HEK293 (cell line): Measurements from ENCODE around the gene COX7B2.

Experiments
- CTCF ChIA-PET: fragments of 350-600 bp; formaldehyde crosslinking; extraction: SDS; loops from one replicate; lab custom pipeline; 2021; ENCODE audit warnings: antibody characterized with exemption; lab: Yijun Ruan, JAX
- POLR2A ChIA-PET: fragments of 300-600 bp; formaldehyde crosslinking; extraction: SDS; loops from one replicate; lab custom pipeline; 2020; ENCODE audit warnings: antibody characterized with exemption, inconsistent platforms; lab: Yijun Ruan, JAX
- H3K27ac ChIP-seq: fragments of 200-500 bp; sonication (Bioruptor generic); 2 replicates; pipeline ENCODE4 v1.5.1; 2014; ENCODE audit warnings: low read depth, low read length, control low read depth, inconsistent platforms; ENCODE audit errors: extremely low read depth
- H3K36me3 ChIP-seq, 2 experiments: fragments of 200-500 bp in 1 of 2; sonication (Bioruptor generic) in 1 of 2; 1 replicate in 1 of 2; 2 replicates in 1 of 2; pipeline ENCODE4 v1.5.1; 2014 to 2017; ENCODE audit warnings: inconsistent platforms in 2 of 2, low read length in 2 of 2; ENCODE audit not compliant: control insufficient read depth in 2 of 2, insufficient read depth in 1 of 2
- H3K4me1 ChIP-seq: fragments of 200-500 bp; sonication (Bioruptor generic); 2 replicates; pipeline ENCODE4 v1.5.1; 2014; ENCODE audit warnings: mild to moderate bottlenecking, low read length, inconsistent platforms; ENCODE audit not compliant: control insufficient read depth, insufficient read depth
- H3K4me3 ChIP-seq: 2 replicates; pipeline ENCODE4 v1.5.1; 2011; ENCODE audit warnings: low read depth, mild to moderate bottlenecking, control low read depth, low read length, moderate library complexity
- H3K9me3 ChIP-seq: fragments of 200-500 bp; sonication (Bioruptor generic); 2 replicates; pipeline ENCODE4 v1.5.1; 2014; ENCODE audit warnings: low read depth, low read length, inconsistent platforms; ENCODE audit not compliant: control insufficient read depth, insufficient read depth
- GLI2 ChIP-seq: fragments of 450-650 bp; formaldehyde crosslinking; IDR thresholded peaks from 2 replicates; pipeline ENCODE4; 2017; ENCODE audit warnings: missing biosample characterization, missing genetic modification characterization, low read depth, borderline replicate concordance
- HOXC10 ChIP-seq: sonication (generic); formaldehyde crosslinking; IDR thresholded peaks from 2 replicates; pipeline ENCODE4 v1.8.1; 2023; ENCODE audit warnings: mild to moderate bottlenecking, missing genetic modification reagents
- MEIS1 ChIP-seq: sonication (generic); formaldehyde crosslinking; IDR thresholded peaks from 2 replicates; pipeline ENCODE4 v1.8.1; 2022; ENCODE audit warnings: missing genetic modification reagents, mild to moderate bottlenecking, borderline replicate concordance
- MYNN ChIP-seq: fragments of 450-650 bp; formaldehyde crosslinking; IDR thresholded peaks from 2 replicates; pipeline ENCODE4 v1.5.1; 2016; ENCODE audit warnings: missing biosample characterization, missing genetic modification characterization, borderline replicate concordance
- RBAK ChIP-seq: fragments of 450-650 bp; formaldehyde crosslinking; IDR thresholded peaks from 2 replicates; pipeline ENCODE4 v1.5.1; 2016; ENCODE audit warnings: missing biosample characterization, missing genetic modification characterization
- ZEB2 ChIP-seq: fragments of 450-650 bp; formaldehyde crosslinking; IDR thresholded peaks from 2 replicates; pipeline ENCODE4 v1.5.1; 2016; ENCODE audit warnings: missing biosample characterization, missing genetic modification characterization
- ZNF133 ChIP-seq: fragments of 450-650 bp; formaldehyde crosslinking; IDR thresholded peaks from 2 replicates; pipeline ENCODE4 v1.5.1; 2016; ENCODE audit warnings: missing biosample characterization, missing genetic modification characterization
- ZNF146 ChIP-seq: fragments of 450-650 bp; formaldehyde crosslinking; IDR thresholded peaks from 2 replicates; pipeline ENCODE4 v1.5.1; 2016; ENCODE audit warnings: missing biosample characterization, missing genetic modification characterization
- ZNF155 ChIP-seq: fragments of 450-650 bp; formaldehyde crosslinking; IDR thresholded peaks from 2 replicates; pipeline ENCODE4 v1.5.1; 2016; ENCODE audit warnings: missing biosample characterization, missing genetic modification characterization
- ZNF174 ChIP-seq: fragments of 450-650 bp; formaldehyde crosslinking; IDR thresholded peaks from 2 replicates; pipeline ENCODE4 v1.5.0; 2017; ENCODE audit warnings: missing biosample characterization, mild to moderate bottlenecking, missing genetic modification characterization
- ZNF341 ChIP-seq: fragments of 450-650 bp; formaldehyde crosslinking; IDR thresholded peaks from 2 replicates; pipeline ENCODE4; 2016; ENCODE audit warnings: low read depth, missing biosample characterization, missing genetic modification characterization
- ZNF350 ChIP-seq: fragments of 450-650 bp; formaldehyde crosslinking; IDR thresholded peaks from 2 replicates; pipeline ENCODE4 v1.5.0; 2017; ENCODE audit warnings: missing biosample characterization, mild to moderate bottlenecking, missing genetic modification characterization
- ZNF423 ChIP-seq: fragments of 450-650 bp; formaldehyde crosslinking; IDR thresholded peaks from 2 replicates; pipeline ENCODE4 v1.5.1; 2016; ENCODE audit warnings: missing biosample characterization, missing genetic modification characterization
- ZNF521 ChIP-seq: fragments of 450-650 bp; formaldehyde crosslinking; IDR thresholded peaks from 2 replicates; pipeline ENCODE4 v1.5.1; 2017; ENCODE audit warnings: missing biosample characterization, mild to moderate bottlenecking, missing genetic modification characterization
- ZNF585B ChIP-seq: fragments of 450-650 bp; formaldehyde crosslinking; IDR thresholded peaks from 2 replicates; pipeline ENCODE4 v1.5.1; 2016; ENCODE audit warnings: missing biosample characterization, missing genetic modification characterization
- ZNF830 ChIP-seq: fragments of 450-650 bp; IDR thresholded peaks from 2 replicates; pipeline ENCODE4 v1.5.0; 2018; ENCODE audit warnings: missing biosample characterization, missing genetic modification characterization, low read depth, mild to moderate bottlenecking, moderate library complexity
- TF ChIP-seq, protein P1 (sequence below): fragments of 450-650 bp; formaldehyde crosslinking; IDR thresholded peaks from 2 replicates; pipeline ENCODE4 v1.5.1; 2016; ENCODE audit warnings: missing biosample characterization, missing genetic modification characterization
- TF ChIP-seq, protein P2 (sequence below): fragments of 450-650 bp; formaldehyde crosslinking; IDR thresholded peaks from 2 replicates; pipeline ENCODE4 v1.5.1; 2017; ENCODE audit warnings: missing biosample characterization, missing genetic modification characterization
- TF ChIP-seq, protein P3 (sequence below): fragments of 450-650 bp; IDR thresholded peaks from 2 replicates; pipeline ENCODE4 v1.5.1; 2018; ENCODE audit warnings: missing biosample characterization, mild to moderate bottlenecking, missing genetic modification characterization
- TF ChIP-seq, protein P4 (sequence below): fragments of 450-650 bp; formaldehyde crosslinking; IDR thresholded peaks from 2 replicates; pipeline ENCODE4 v1.5.1; 2016; ENCODE audit warnings: missing biosample characterization, missing genetic modification characterization
- TF ChIP-seq, protein P5 (sequence below): fragments of 450-650 bp; formaldehyde crosslinking; IDR thresholded peaks from 2 replicates; pipeline ENCODE4 v1.5.0; 2017; ENCODE audit warnings: missing biosample characterization, missing genetic modification characterization, borderline replicate concordance
- TF ChIP-seq, protein P6 (sequence below): fragments of 450-650 bp; formaldehyde crosslinking; IDR thresholded peaks from 2 replicates; pipeline ENCODE4 v1.5.1; 2016; ENCODE audit warnings: missing biosample characterization, missing genetic modification characterization

The COX7B2 gene

DNA sequence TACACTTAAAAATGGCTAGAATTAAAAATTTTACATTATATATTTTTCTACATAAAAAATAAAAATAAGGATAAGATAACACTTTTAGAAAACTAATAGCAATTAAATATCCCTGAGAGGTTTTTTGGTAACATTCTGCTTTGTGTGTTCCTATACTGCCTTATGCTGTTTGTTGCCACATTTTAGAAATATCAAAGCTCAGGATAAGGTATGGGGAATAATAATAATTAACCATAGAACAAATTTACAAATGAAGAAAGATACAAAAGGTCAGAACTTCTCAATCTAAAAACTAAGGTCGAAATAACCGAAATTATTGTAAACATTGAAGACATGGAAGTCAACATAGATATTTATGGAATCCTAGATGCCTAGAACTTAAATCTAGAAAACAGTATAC is 71.4 kb downstream of the COX7B2 start:
- H3K4me1 ChIP-seq: no peaks in the 10 kb centered on the region
- POLR2A ChIA-PET: no interaction called here
- H3K36me3 ChIP-seq: no peaks in the 10 kb centered on the region
- H3K9me3 ChIP-seq: no peaks in the 10 kb centered on the region
- H3K4me3 ChIP-seq: no peak overlapping the region
- TF ChIP-seq RBAK (tag by site-specific recombination) (no peak), MEIS1 (CRISPR knock-in tag) (no peak)
- CTCF ChIA-PET: no interaction called here
- H3K27ac ChIP-seq: no peak overlapping the region

DNA sequence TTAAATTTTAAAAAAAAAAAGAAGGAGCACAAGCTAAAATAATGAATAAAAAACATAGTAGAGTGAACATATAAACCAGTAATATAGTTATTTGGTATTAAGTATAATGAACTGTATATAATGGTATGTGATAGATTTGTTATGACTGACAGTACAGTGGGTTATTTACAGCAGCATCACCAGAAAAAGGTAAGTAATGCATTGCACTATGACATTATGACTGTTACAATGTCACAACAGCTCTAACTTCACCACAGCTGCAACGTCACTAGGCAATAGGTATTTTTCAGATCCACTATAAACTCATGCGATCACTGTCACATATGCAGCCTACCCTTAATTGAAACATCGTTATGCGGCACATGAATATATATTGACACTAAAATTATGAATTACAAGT is 72.5 kb downstream of the COX7B2 start:
- H3K27ac ChIP-seq: no peak overlapping the region
- CTCF ChIA-PET: interaction anchor here (0.6 kb wide), 1 partner anchor 225 kb away, joined by 8 read pairs; no protein-coding TSS in a partner anchor
- no peaks in the 10 kb centered on the region for H3K36me3 ChIP-seq
- TF ChIP-seq ZNF585B (no peak), ZNF423 (tag by site-specific recombination) (no peak), ZNF521 (no peak), ZNF341 (tag by site-specific recombination) (no peak)
- TF ChIP-seq, protein P1, sequence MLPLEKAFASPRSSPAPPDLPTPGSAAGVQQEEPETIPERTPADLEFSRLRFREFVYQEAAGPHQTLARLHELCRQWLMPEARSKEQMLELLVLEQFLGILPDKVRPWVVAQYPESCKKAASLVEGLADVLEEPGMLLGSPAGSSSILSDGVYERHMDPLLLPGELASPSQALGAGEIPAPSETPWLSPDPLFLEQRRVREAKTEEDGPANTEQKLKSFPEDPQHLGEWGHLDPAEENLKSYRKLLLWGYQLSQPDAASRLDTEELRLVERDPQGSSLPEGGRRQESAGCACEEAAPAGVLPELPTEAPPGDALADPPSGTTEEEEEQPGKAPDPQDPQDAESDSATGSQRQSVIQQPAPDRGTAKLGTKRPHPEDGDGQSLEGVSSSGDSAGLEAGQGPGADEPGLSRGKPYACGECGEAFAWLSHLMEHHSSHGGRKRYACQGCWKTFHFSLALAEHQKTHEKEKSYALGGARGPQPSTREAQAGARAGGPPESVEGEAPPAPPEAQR (tag by site-specific recombination): no peak
- POLR2A ChIA-PET: no interaction called here
- no peak overlapping the region for H3K4me3 ChIP-seq
- H3K9me3 ChIP-seq: no peaks in the 10 kb centered on the region
- H3K4me1 ChIP-seq: no peaks in the 10 kb centered on the region

DNA sequence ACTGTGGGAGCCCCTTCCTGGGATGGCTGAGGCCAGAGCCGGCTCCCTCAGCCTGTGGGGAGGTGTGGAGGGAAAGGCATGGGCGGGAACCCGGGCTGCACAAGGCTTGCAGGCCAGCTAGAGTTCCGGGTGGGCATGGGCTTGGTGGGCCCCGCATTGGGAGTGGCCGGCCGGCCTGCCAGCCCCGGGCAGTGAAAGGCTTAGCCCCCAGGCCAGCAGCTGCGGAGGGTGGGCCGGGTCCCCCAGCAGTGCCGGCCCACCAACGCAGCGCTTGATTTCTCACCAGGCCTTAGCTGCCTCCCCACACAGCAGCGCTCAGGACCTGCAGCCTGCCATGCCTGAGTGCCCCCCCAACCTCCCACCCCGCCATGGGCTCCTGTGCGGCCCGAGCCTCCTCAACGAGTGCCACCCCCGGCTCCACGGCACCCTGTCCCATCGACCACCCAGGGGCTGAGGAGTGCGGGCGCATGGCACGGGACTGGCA is 78.0 kb downstream of the COX7B2 start:
- ChIA-PET POLR2A (no interaction called here), CTCF (no interaction called here)
- no peaks in the 10 kb centered on the region for H3K9me3 ChIP-seq
- H3K27ac ChIP-seq: no peak overlapping the region
- no peaks in the 10 kb centered on the region for H3K36me3 ChIP-seq
- no peak overlapping the region for H3K4me3 ChIP-seq
- no peaks in the 10 kb centered on the region for H3K4me1 ChIP-seq
- TF ChIP-seq HOXC10 (CRISPR knock-in tag) (no peak), MYNN (no peak), ZNF146 (no peak), ZNF830 (tag by site-specific recombination) (no peak), ZNF155 (tag by site-specific recombination) (no peak), ZNF133 (no peak), ZEB2 (no peak), ZNF174 (no peak), GLI2 (tag by site-specific recombination) (no peak), ZNF350 (tag by site-specific recombination) (no peak)
- TF ChIP-seq, protein P2, sequence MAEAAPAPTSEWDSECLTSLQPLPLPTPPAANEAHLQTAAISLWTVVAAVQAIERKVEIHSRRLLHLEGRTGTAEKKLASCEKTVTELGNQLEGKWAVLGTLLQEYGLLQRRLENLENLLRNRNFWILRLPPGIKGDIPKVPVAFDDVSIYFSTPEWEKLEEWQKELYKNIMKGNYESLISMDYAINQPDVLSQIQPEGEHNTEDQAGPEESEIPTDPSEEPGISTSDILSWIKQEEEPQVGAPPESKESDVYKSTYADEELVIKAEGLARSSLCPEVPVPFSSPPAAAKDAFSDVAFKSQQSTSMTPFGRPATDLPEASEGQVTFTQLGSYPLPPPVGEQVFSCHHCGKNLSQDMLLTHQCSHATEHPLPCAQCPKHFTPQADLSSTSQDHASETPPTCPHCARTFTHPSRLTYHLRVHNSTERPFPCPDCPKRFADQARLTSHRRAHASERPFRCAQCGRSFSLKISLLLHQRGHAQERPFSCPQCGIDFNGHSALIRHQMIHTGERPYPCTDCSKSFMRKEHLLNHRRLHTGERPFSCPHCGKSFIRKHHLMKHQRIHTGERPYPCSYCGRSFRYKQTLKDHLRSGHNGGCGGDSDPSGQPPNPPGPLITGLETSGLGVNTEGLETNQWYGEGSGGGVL (tag by site-specific recombination): no peak
- TF ChIP-seq, protein P3, sequence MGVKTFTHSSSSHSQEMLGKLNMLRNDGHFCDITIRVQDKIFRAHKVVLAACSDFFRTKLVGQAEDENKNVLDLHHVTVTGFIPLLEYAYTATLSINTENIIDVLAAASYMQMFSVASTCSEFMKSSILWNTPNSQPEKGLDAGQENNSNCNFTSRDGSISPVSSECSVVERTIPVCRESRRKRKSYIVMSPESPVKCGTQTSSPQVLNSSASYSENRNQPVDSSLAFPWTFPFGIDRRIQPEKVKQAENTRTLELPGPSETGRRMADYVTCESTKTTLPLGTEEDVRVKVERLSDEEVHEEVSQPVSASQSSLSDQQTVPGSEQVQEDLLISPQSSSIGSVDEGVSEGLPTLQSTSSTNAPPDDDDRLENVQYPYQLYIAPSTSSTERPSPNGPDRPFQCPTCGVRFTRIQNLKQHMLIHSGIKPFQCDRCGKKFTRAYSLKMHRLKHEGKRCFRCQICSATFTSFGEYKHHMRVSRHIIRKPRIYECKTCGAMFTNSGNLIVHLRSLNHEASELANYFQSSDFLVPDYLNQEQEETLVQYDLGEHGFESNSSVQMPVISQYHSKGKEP (tag by site-specific recombination): no peak
- TF ChIP-seq, protein P4, sequence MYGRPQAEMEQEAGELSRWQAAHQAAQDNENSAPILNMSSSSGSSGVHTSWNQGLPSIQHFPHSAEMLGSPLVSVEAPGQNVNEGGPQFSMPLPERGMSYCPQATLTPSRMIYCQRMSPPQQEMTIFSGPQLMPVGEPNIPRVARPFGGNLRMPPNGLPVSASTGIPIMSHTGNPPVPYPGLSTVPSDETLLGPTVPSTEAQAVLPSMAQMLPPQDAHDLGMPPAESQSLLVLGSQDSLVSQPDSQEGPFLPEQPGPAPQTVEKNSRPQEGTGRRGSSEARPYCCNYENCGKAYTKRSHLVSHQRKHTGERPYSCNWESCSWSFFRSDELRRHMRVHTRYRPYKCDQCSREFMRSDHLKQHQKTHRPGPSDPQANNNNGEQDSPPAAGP (tag by site-specific recombination): no peak
- TF ChIP-seq, protein P5, sequence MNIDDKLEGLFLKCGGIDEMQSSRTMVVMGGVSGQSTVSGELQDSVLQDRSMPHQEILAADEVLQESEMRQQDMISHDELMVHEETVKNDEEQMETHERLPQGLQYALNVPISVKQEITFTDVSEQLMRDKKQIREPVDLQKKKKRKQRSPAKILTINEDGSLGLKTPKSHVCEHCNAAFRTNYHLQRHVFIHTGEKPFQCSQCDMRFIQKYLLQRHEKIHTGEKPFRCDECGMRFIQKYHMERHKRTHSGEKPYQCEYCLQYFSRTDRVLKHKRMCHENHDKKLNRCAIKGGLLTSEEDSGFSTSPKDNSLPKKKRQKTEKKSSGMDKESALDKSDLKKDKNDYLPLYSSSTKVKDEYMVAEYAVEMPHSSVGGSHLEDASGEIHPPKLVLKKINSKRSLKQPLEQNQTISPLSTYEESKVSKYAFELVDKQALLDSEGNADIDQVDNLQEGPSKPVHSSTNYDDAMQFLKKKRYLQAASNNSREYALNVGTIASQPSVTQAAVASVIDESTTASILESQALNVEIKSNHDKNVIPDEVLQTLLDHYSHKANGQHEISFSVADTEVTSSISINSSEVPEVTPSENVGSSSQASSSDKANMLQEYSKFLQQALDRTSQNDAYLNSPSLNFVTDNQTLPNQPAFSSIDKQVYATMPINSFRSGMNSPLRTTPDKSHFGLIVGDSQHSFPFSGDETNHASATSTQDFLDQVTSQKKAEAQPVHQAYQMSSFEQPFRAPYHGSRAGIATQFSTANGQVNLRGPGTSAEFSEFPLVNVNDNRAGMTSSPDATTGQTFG (tag by site-specific recombination): no peak
- TF ChIP-seq, protein P6, sequence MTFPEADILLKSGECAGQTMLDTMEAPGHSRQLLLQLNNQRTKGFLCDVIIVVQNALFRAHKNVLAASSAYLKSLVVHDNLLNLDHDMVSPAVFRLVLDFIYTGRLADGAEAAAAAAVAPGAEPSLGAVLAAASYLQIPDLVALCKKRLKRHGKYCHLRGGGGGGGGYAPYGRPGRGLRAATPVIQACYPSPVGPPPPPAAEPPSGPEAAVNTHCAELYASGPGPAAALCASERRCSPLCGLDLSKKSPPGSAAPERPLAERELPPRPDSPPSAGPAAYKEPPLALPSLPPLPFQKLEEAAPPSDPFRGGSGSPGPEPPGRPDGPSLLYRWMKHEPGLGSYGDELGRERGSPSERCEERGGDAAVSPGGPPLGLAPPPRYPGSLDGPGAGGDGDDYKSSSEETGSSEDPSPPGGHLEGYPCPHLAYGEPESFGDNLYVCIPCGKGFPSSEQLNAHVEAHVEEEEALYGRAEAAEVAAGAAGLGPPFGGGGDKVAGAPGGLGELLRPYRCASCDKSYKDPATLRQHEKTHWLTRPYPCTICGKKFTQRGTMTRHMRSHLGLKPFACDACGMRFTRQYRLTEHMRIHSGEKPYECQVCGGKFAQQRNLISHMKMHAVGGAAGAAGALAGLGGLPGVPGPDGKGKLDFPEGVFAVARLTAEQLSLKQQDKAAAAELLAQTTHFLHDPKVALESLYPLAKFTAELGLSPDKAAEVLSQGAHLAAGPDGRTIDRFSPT (tag by site-specific recombination): no peak
